Prostate gland (tissue), 2 donors: ENCODE data around the gene SPACA4. TPM values are rescaled to one million over a fixed set of nuclear protein-coding genes. Genes with fewer than 3 reads are reported as not detected.

Experiments
- DNase-seq: peaks from one replicate; pipeline ENCODE4 v3.0.0-alpha.2; 2019; ENCODE audit warnings: low spot score
- H3K27ac ChIP-seq, 2 donors: fragments of 200-600 bp; sonication (generic); 2 replicates each; pipeline ENCODE4 v1.5.1; 2017 to 2019
- H3K27me3 ChIP-seq: fragments of 200-600 bp; sonication (generic); replicated peaks from 2 replicates; pipeline ENCODE4 v1.5.1; 2019; ENCODE audit not compliant: insufficient read depth
- H3K36me3 ChIP-seq, 2 donors: fragments of 200-600 bp; sonication (generic); 1 replicate in 1 of 2; 2 replicates in 1 of 2; pipeline versions ENCODE4 v1.5.1 to v1.8.1; 2017 to 2019
- H3K4me1 ChIP-seq: fragments of 200-600 bp; sonication (generic); replicated peaks from 2 replicates; pipeline ENCODE4 v1.5.1; 2019
- H3K4me3 ChIP-seq, 2 donors: fragments of 200-600 bp; sonication (generic); 2 replicates each; pipeline ENCODE4 v1.5.1; 2017 to 2019
- H3K9me3 ChIP-seq: fragments of 200-600 bp; sonication (generic); 2 replicates; pipeline ENCODE4 v1.5.1; 2017
- CTCF ChIP-seq, 4 experiments: fragments of 200-600 bp in 2 of 4; fragments of 450-650 bp in 2 of 4; sonication (generic) in 2 of 4; IDR thresholded peaks; 1 replicate in 3 of 4; 2 replicates in 1 of 4; pipeline ENCODE4 v1.5.1; 2016 to 2019; ENCODE audit warnings: antibody characterized with exemption in 4 of 4, mild to moderate bottlenecking in 2 of 4, moderate library complexity in 2 of 4
- POLR2A ChIP-seq: fragments of 450-650 bp; IDR thresholded peaks from one replicate; pipeline ENCODE4 v1.6.1; 2016; ENCODE audit warnings: antibody characterized with exemption, mild to moderate bottlenecking
- POLR2AphosphoS5 ChIP-seq: sonication (generic); formaldehyde crosslinking; IDR thresholded peaks from one replicate; pipeline ENCODE4 v1.6.1; 2017; ENCODE audit warnings: antibody characterized with exemption
- WGBS: methylation state at CpG from one replicate; pipeline ENCODE4 v1.1.5; 2018; 5-methylcytosine and 5-hydroxymethylcytosine counted together
- intact Hi-C: fragments of 100-400 bp; cut with DNase I; formaldehyde crosslinking; loops from one replicate; pipeline ENCODE4 v1.14.2; 2022
- total RNA-seq, 2 donors: library from RNA; depleted of rRNA; stranded (reverse); fragments of >200 nt; gene quantifications; one replicate each; pipeline ENCODE4 v1.1.0, GENCODE V29; 2016

Gene SPACA4
- total RNA-seq, 2 donors from 2014 or later, result 0.32 to 6.0 TPM

GRCh38 chr19:48656840-48657474 lies 50.4 kb downstream of the SPACA4 start:
- Histone ChIP-seq H3K36me3 (no peaks in the 10 kb centered on the region), H3K4me1 (no peaks in the 10 kb centered on the region), H3K4me3 (no peak overlapping the region), H3K27ac (no peak overlapping the region), H3K27me3 (no peaks in the 10 kb centered on the region), H3K9me3 (no peaks in the 10 kb centered on the region)
- 41% methylated on average over 16 of the region's 16 CpGs for WGBS
- intact Hi-C loops, result no loop called here
- no peak for DNase-seq
- TF ChIP-seq CTCF (IDR thresholded peaks at IDR 0.05) (no peak), POLR2A (no peak), POLR2AphosphoS5 (no peak)

Other genes starting within 250 kb of the SPACA4 start
- gene TMEM143, start 242.8 kb upstream of the SPACA4 start, total RNA-seq, result 10 to 100 TPM in 1 of 2 donors, 1 to 10 TPM in 1; 4.6 to 14.9 TPM
- 1 to 10 TPM in 1 of 2 donors, not detected in 1; 2.8 TPM for gene SYNGR4, start 242.4 kb upstream of the SPACA4 start, total RNA-seq
- 100 to 1,000 TPM; 153 to 179 TPM for gene KDELR1, start 215.2 kb upstream of the SPACA4 start, total RNA-seq
- 1 to 10 TPM in 1 of 2 donors, under 1 TPM in 1; 0.73 to 1.8 TPM for gene GRIN2D, start 213.1 kb upstream of the SPACA4 start, total RNA-seq
- 10 to 100 TPM; 26.2 to 39.7 TPM for gene GRWD1, start 160.8 kb upstream of the SPACA4 start, total RNA-seq
- gene KCNJ14, start 151.2 kb upstream of the SPACA4 start, total RNA-seq, result 1 to 10 TPM in 1 of 2 donors, under 1 TPM in 1; 0.45 to 2.2 TPM
- gene CYTH2, start 137.4 kb upstream of the SPACA4 start, total RNA-seq, result 10 to 100 TPM; 50.6 to 97.1 TPM
- gene LMTK3, start 94.9 kb upstream of the SPACA4 start, total RNA-seq, result 10 to 100 TPM in 1 of 2 donors, 1 to 10 TPM in 1; 7.4 to 10.2 TPM
- gene SULT2B1, start 54.6 kb upstream of the SPACA4 start, total RNA-seq, result 10 to 100 TPM; 14.6 to 43.0 TPM
- 1 to 10 TPM; 2.8 to 8.8 TPM for gene FAM83E, start 8.3 kb downstream of the SPACA4 start, total RNA-seq
- 1,000 to 10,000 TPM; 2,096 to 3,914 TPM for gene RPL18, start 12.4 kb downstream of the SPACA4 start, total RNA-seq
- gene SPHK2, start 12.8 kb downstream of the SPACA4 start, total RNA-seq, result 10 to 100 TPM; 24.8 to 25.4 TPM
- gene DBP, start 30.6 kb downstream of the SPACA4 start, total RNA-seq, result 10 to 100 TPM; 14.3 to 52.7 TPM
- gene CA11, start 39.4 kb downstream of the SPACA4 start, total RNA-seq, result 10 to 100 TPM in 1 of 2 donors, 1 to 10 TPM in 1; 7.0 to 11.2 TPM
- gene NTN5, start 66.3 kb downstream of the SPACA4 start, total RNA-seq, result 1 to 10 TPM in 1 of 2 donors, under 1 TPM in 1; 0.91 to 2.6 TPM
- gene FUT2, start 89.2 kb downstream of the SPACA4 start, total RNA-seq, result 1 to 10 TPM; 1.4 to 2.7 TPM
- 10 to 100 TPM in 1 of 2 donors, 1 to 10 TPM in 1; 2.6 to 13.9 TPM for gene MAMSTR, start 113.0 kb downstream of the SPACA4 start, total RNA-seq
- 10 to 100 TPM in 1 of 2 donors, 1 to 10 TPM in 1; 9.1 to 16.2 TPM for gene RASIP1, start 133.9 kb downstream of the SPACA4 start, total RNA-seq
- gene IZUMO1, start 140.2 kb downstream of the SPACA4 start, total RNA-seq, result 1 to 10 TPM in 1 of 2 donors, not detected in 1; 6.4 TPM
- gene FUT1, start 145.9 kb downstream of the SPACA4 start, total RNA-seq, result 1 to 10 TPM; 2.1 to 4.1 TPM
- gene FGF21, start 148.8 kb downstream of the SPACA4 start, total RNA-seq, result not detected
- gene BCAT2, start 204.3 kb downstream of the SPACA4 start, total RNA-seq, result 10 to 100 TPM; 71.8 to 92.0 TPM
- gene HSD17B14, start 229.7 kb downstream of the SPACA4 start, total RNA-seq, result 10 to 100 TPM; 11.0 to 11.2 TPM